Neuronal stem cell (in vitro differentiated cells): Measurements from ENCODE around the gene EBF4.
A peak's percentile ranks its signal among the peaks of the same experiment; 100 is the strongest.

Experiments used
- DNase-seq: peaks from one replicate; pipeline ENCODE4 v3.0.0-alpha.2; 2013; ENCODE audit warnings: low spot score
- H2AFZ ChIP-seq: one replicate; pipeline ENCODE4 v1.6.1; 2013; ENCODE audit warnings: mild to moderate bottlenecking, low read length, inconsistent platforms
- H2AK5ac ChIP-seq: 2 replicates; pipeline ENCODE4 v1.6.1; 2013; ENCODE audit warnings: low read depth, mild to moderate bottlenecking, inconsistent platforms, low read length, moderate library complexity, mixed read lengths
- H2BK120ac ChIP-seq: 2 replicates; pipeline ENCODE4 v1.6.1; 2013; ENCODE audit warnings: low read depth, mild to moderate bottlenecking, inconsistent platforms, low read length, moderate library complexity, mixed read lengths
- H2BK12ac ChIP-seq: one replicate; pipeline ENCODE4 v1.6.1; 2013; ENCODE audit warnings: low read length, inconsistent platforms
- H2BK15ac ChIP-seq: 2 replicates; pipeline ENCODE4 v1.6.1; 2013; ENCODE audit warnings: mild to moderate bottlenecking, low read length, inconsistent platforms, mixed read lengths
- H2BK5ac ChIP-seq: one replicate; pipeline ENCODE4 v1.6.1; 2013; ENCODE audit warnings: inconsistent platforms, mild to moderate bottlenecking, low read length, moderate library complexity
- H3K14ac ChIP-seq: one replicate; pipeline ENCODE4 v1.6.1; 2013; ENCODE audit warnings: low read length, inconsistent platforms
- H3K18ac ChIP-seq: 2 replicates; pipeline ENCODE4 v1.6.1; 2013; ENCODE audit warnings: low read length, inconsistent platforms
- H3K23ac ChIP-seq: 2 replicates; pipeline ENCODE4 v1.6.1; 2013; ENCODE audit warnings: low read depth, mild to moderate bottlenecking, mixed read lengths, low read length, inconsistent platforms; ENCODE audit not compliant: poor library complexity
- H3K27ac ChIP-seq: replicated peaks from 3 replicates; pipeline ENCODE4 v1.5.1; 2013; ENCODE audit warnings: low read length, inconsistent platforms
- H3K27me3 ChIP-seq, 3 experiments: 2 replicates each; pipeline ENCODE4 v1.6.1; 2013; ENCODE audit warnings: low read length in 3 of 3, mild to moderate bottlenecking in 2 of 3, inconsistent platforms in 1 of 3, low read depth in 1 of 3, mixed read lengths in 1 of 3, moderate library complexity in 1 of 3; ENCODE audit not compliant: control insufficient read depth in 3 of 3, insufficient read depth in 3 of 3
- H3K36me3 ChIP-seq, 2 donors: replicated peaks in 1 of 2; 2 replicates each; pipeline ENCODE4 v1.6.1; 2013; ENCODE audit warnings: low read length in 2 of 2; ENCODE audit not compliant: control insufficient read depth in 2 of 2, insufficient read depth in 2 of 2
- H3K4ac ChIP-seq: 2 replicates; pipeline ENCODE4 v1.6.1; 2013; ENCODE audit warnings: inconsistent platforms, mild to moderate bottlenecking, low read length, moderate library complexity
- H3K4me1 ChIP-seq, 2 donors: 1 replicate in 1 of 2; 2 replicates in 1 of 2; pipeline ENCODE4 v1.6.1; 2013; ENCODE audit warnings: low read length in 2 of 2, low read depth in 1 of 2; ENCODE audit not compliant: control insufficient read depth in 2 of 2, insufficient read depth in 1 of 2
- H3K4me2 ChIP-seq: one replicate; pipeline ENCODE4 v1.6.1; 2013; ENCODE audit warnings: mild to moderate bottlenecking, low read length, inconsistent platforms; ENCODE audit not compliant: insufficient read depth, poor library complexity, severe bottlenecking
- H3K4me3 ChIP-seq, 2 donors: 2 replicates each; pipeline ENCODE4 v1.5.1; 2013; ENCODE audit warnings: low read length in 2 of 2, mild to moderate bottlenecking in 2 of 2, inconsistent platforms in 1 of 2, moderate library complexity in 1 of 2
- H3K79me1 ChIP-seq: one replicate; pipeline ENCODE4 v1.6.1; 2013; ENCODE audit warnings: low read depth, mild to moderate bottlenecking, inconsistent platforms, low read length, moderate library complexity
- H3K9ac ChIP-seq: one replicate; pipeline ENCODE4 v1.6.1; 2013; ENCODE audit warnings: mild to moderate bottlenecking, low read depth, low read length, inconsistent platforms; ENCODE audit not compliant: poor library complexity
- H3K9me3 ChIP-seq, 2 donors: replicated peaks in 1 of 2; 2 replicates each; pipeline versions ENCODE3 to v1.6.1; 2013; ENCODE audit warnings: low read length in 2 of 2, mild to moderate bottlenecking in 2 of 2, inconsistent platforms in 1 of 2, low read depth in 1 of 2, mixed read lengths in 1 of 2, moderate library complexity in 1 of 2; ENCODE audit not compliant: control insufficient read depth in 2 of 2, insufficient read depth in 1 of 2
- H4K8ac ChIP-seq: one replicate; pipeline ENCODE4 v1.6.1; 2013; ENCODE audit warnings: low read depth, mild to moderate bottlenecking, inconsistent platforms, low read length, moderate library complexity
- H4K91ac ChIP-seq: one replicate; pipeline ENCODE4 v1.6.1; 2013; ENCODE audit warnings: low read length, low read depth, mild to moderate bottlenecking, inconsistent platforms; ENCODE audit not compliant: poor library complexity
- WGBS, 2 donors: extraction: QIAGEN DNeasy Blood & Tissue Kit; methylation state at CpG; one replicate each; pipeline ENCODE4 v1.1.7; 2013; ENCODE audit warnings: missing lambda C conversion rate in 2 of 2, mixed read lengths in 1 of 2; ENCODE audit not compliant: insufficient read length in 2 of 2, insufficient replicate concordance in 1 of 2; ENCODE audit errors: extremely low coverage in 2 of 2; 5-methylcytosine and 5-hydroxymethylcytosine counted together

Gene EBF4

GRCh38 chr20:2658414-2659354 lies 33.9 kb upstream of the EBF4 start:
- no CpG with 5 or more reads among the region's 13 CpGs for WGBS, 2 donors
- H3K9ac ChIP-seq = no peak overlapping the region
- no peak overlapping the region for H3K4me3 ChIP-seq
- H3K23ac ChIP-seq = no peak overlapping the region
- no peak overlapping the region for H4K8ac ChIP-seq
- peaks cover 11% of the 10 kb centered on the region for H3K79me1 ChIP-seq
- peaks cover 70 to 86% of the 10 kb centered on the region in 2 donors for H3K36me3 ChIP-seq
- H3K18ac ChIP-seq = no peak overlapping the region
- DNase-seq = no peak
- H3K9me3 ChIP-seq = no peaks in the 10 kb centered on the region
- no peak overlapping the region for H3K27ac ChIP-seq
- peaks cover 12% of the 10 kb centered on the region in 2 donors for H3K4me1 ChIP-seq
- no peak overlapping the region for H3K4me2 ChIP-seq
- H2BK120ac ChIP-seq = no peak overlapping the region
- no peak overlapping the region for H3K4ac ChIP-seq
- no peak overlapping the region for H2AK5ac ChIP-seq
- no peak overlapping the region for H3K14ac ChIP-seq
- no peak overlapping the region for H2BK5ac ChIP-seq
- no peak overlapping the region for H2BK12ac ChIP-seq
- H4K91ac ChIP-seq = no peak overlapping the region
- H2BK15ac ChIP-seq = no peak overlapping the region
- H3K27me3 ChIP-seq = no peaks in the 10 kb centered on the region
- H2AFZ ChIP-seq = no peak overlapping the region

- Histone ChIP-seq H3K27ac (no peak overlapping the region), H2AK5ac (no peak overlapping the region), H2BK12ac (no peak overlapping the region), H2AFZ (no peak overlapping the region), H4K91ac (no peak overlapping the region), H4K8ac (no peak overlapping the region), H3K18ac (no peak overlapping the region), H2BK15ac (no peak overlapping the region), H2BK120ac (no peak overlapping the region), H2BK5ac (no peak overlapping the region), H3K23ac (no peak overlapping the region), H3K27me3 (no peaks in the 10 kb centered on the region), H3K4ac (no peak overlapping the region), H3K4me1 (peaks cover 3 to 5% of the 10 kb centered on the region in 2 donors), H3K9ac (no peak overlapping the region), H3K79me1 (peaks cover 5% of the 10 kb centered on the region), H3K4me3 (no peak overlapping the region), H3K14ac (no peak overlapping the region), H3K4me2 (no peak overlapping the region), H3K36me3 (peaks cover 62 to 78% of the 10 kb centered on the region in 2 donors), H3K9me3 (no peaks in the 10 kb centered on the region)
- no CpG with 5 or more reads among the region's 10 CpGs for WGBS, 2 donors
- DNase-seq = no peak
These were observed 33.0 kb upstream of the EBF4 start for GRCh38 chr20:2659547-2659946.

- Histone ChIP-seq H2BK12ac (peak overlapping the region; percentile 2), H3K27ac (no peak overlapping the region)
- no CpG with 5 or more reads among the region's 13 CpGs for WGBS, 2 donors
These were observed 29.2 kb upstream of the EBF4 start for GRCh38 chr20:2663364-2663886.

More at GRCh38 chr20:2663364-2663886, 29.2 kb upstream of the EBF4 start:
- H2BK15ac ChIP-seq = no peak overlapping the region
- peak overlapping the region; percentile 79 for H2AK5ac ChIP-seq
- H3K27me3 ChIP-seq = peaks cover 0 to 8% (median 4%) of the 10 kb centered on the region in 3 experiments
- no peak overlapping the region for H2BK120ac ChIP-seq
- H3K14ac ChIP-seq = peak overlapping the region; percentile 25
- peaks cover 2% of the 10 kb centered on the region for H3K79me1 ChIP-seq
- H4K91ac ChIP-seq = no peak overlapping the region
- H4K8ac ChIP-seq = peak overlapping the region; percentile 78
- peak overlapping the region; percentile 98 for H3K4me2 ChIP-seq
- no peak overlapping the region for H3K18ac ChIP-seq
- H3K9me3 ChIP-seq = no peaks in the 10 kb centered on the region
- no peak overlapping the region for H3K23ac ChIP-seq
- H3K36me3 ChIP-seq = peaks cover 28 to 39% of the 10 kb centered on the region in 2 donors
- peak overlapping the region; percentile 84 for H2AFZ ChIP-seq
- DNase-seq = no peak
- H3K9ac ChIP-seq = peak overlapping the region; percentile 86
- peak overlapping the region; percentile 49 for H2BK5ac ChIP-seq
- H3K4me1 ChIP-seq = peaks cover 3 to 5% of the 10 kb centered on the region in 2 donors
- peak overlapping the region; percentile 84 to 90 for H3K4me3 ChIP-seq
- H3K4ac ChIP-seq = no peak overlapping the region
